Right lobe of liver (tissue), 6 donors: ENCODE results near the gene TMCC2. TPM values are rescaled to one million over a fixed set of nuclear protein-coding genes. Genes with fewer than 3 reads are reported as not detected.

ENCODE experiments used
- ATAC-seq, 4 donors: fragments of 200-7000 bp; cut with Tn5 transposase; one replicate each; pipeline ENCODE4 v1.9.1; 2020; ENCODE audit warnings: mild to moderate bottlenecking in 4 of 4, moderate library complexity in 4 of 4
- DNase-seq, 3 donors: peaks; one replicate each; pipeline ENCODE4 v3.0.0-alpha.2; 2020
- H3K27ac ChIP-seq, 3 donors: fragments of 200-600 bp; one replicate each; pipeline ENCODE4 v1.8.0; 2022
- H3K27me3 ChIP-seq, 2 donors: fragments of 200-600 bp; one replicate each; pipeline ENCODE4 v1.8.0; 2022
- H3K36me3 ChIP-seq, 4 donors: fragments of 200-600 bp; sonication (generic) in 1 of 4; one replicate each; pipeline versions ENCODE4 v1.5.1 to v1.8.0; 2017 to 2022; ENCODE audit warnings: control low read depth in 1 of 4
- H3K4me1 ChIP-seq, 4 donors: fragments of 200-600 bp; sonication (generic) in 1 of 4; one replicate each; pipeline versions ENCODE4 v1.5.1 to v1.8.0; 2017 to 2022; ENCODE audit warnings: control low read depth in 1 of 4
- H3K4me3 ChIP-seq, 3 donors: fragments of 200-600 bp; one replicate each; pipeline ENCODE4 v1.8.0; 2022
- H3K9me3 ChIP-seq, 4 donors: fragments of 200-600 bp; sonication (generic) in 1 of 4; one replicate each; pipeline versions ENCODE4 v1.5.1 to v1.8.0; 2017 to 2022; ENCODE audit warnings: control low read depth in 1 of 4
- CTCF ChIP-seq, 4 donors: fragments of 200-600 bp in 3 of 4; fragments of 450-650 bp in 1 of 4; IDR thresholded peaks; one replicate each; pipeline versions ENCODE4 v1.5.1 to v1.8.0; 2016 to 2022; ENCODE audit warnings: antibody characterized with exemption in 4 of 4, mild to moderate bottlenecking in 2 of 4
- POLR2A ChIP-seq: fragments of 450-650 bp; IDR thresholded peaks from one replicate; pipeline ENCODE4 v1.6.1; 2017; ENCODE audit warnings: antibody characterized with exemption, mild to moderate bottlenecking
- WGBS: methylation state at CpG from one replicate; pipeline ENCODE4 v1.1.6; 2018; ENCODE audit warnings: low coverage, low lambda C conversion rate; ENCODE audit not compliant: insufficient coverage; ENCODE audit errors: missing lambda C conversion rate; 5-methylcytosine and 5-hydroxymethylcytosine counted together
- intact Hi-C, 2 donors: fragments of 100-400 bp; cut with DNase I; formaldehyde crosslinking; loops; one replicate each; pipeline versions ENCODE4 v1.11.2 to v1.14.1; 2022
- total RNA-seq, 6 experiments: library from RNA; depleted of rRNA in 2 of 6; stranded (reverse); fragments of >200 nt in 2 of 6; fragmentation: NEBNext Ultra II Directional in 3 of 6; extraction: Animal tissue kit (Norgen Biotek cat#: 25700) in 3 of 6; gene quantifications; one replicate each; pipeline versions ENCODE4 v1.1.0 to v1.2.4, GENCODE V29; 2016 to 2023
- donor health status: DM: no; HTN: yes; CAD: no.
- donor health status: DM: no; HTN: no; CAD: no.
- donor health status: DM: no; HTN: no; CAD: no.
- donor health status: DM: no; HTN: yes; CAD: no.
- donor health status: DM: no; HTN: yes; CAD: no.

TMCC2 gene
- total RNA-seq, 6 experiments from 2014 or later = 0.14 to 5.9 (median 0.30) TPM

- intact Hi-C loops = loop anchor here (5.0 to 10.0 kb wide), 3 partner anchors 184 to 281 kb away; no protein-coding TSS in a partner anchor
- WGBS = 81% methylated on average over 2 of the region's 8 CpGs
- Histone ChIP-seq H3K27me3 (no peaks in the 10 kb centered on the region), H3K4me3 (no peak overlapping the region), H3K9me3 (no peaks in the 10 kb centered on the region), H3K36me3 (no peaks in the 10 kb centered on the region), H3K4me1 (no peaks in the 10 kb centered on the region), H3K27ac (no peak overlapping the region)
- DNase-seq = no peak
- no peak for ATAC-seq
- TF ChIP-seq CTCF (IDR thresholded peaks at IDR 0.05) (no peak), POLR2A (no peak)
Observed at GRCh38 chr1:205258719-205259118, 31.0 kb downstream of the TMCC2 start.

- 38% methylated on average over 7 of the region's 10 CpGs for WGBS
Observed at GRCh38 chr1:205259324-205259832, 31.6 kb downstream of the TMCC2 start.

GRCh38 chr1:205259998-205260397 lies 32.3 kb downstream of the TMCC2 start:
- no peak overlapping the region for H3K27ac ChIP-seq
- WGBS = 0% methylated on average over 1 of the region's 1 CpG

More at GRCh38 chr1:205259324-205259832, 31.6 kb downstream of the TMCC2 start:
- H3K4me3 ChIP-seq = no peak overlapping the region
- no peaks in the 10 kb centered on the region for H3K9me3 ChIP-seq
- no peak for TF ChIP-seq CTCF (IDR thresholded peaks at IDR 0.05)
- TF ChIP-seq POLR2A = no peak
- H3K27ac ChIP-seq = no peak overlapping the region
- no peaks in the 10 kb centered on the region for H3K27me3 ChIP-seq
- intact Hi-C loops = loop anchor here (5.0 to 10.0 kb wide), 3 partner anchors 185 to 282 kb away; no protein-coding TSS in a partner anchor
- no peaks in the 10 kb centered on the region for H3K4me1 ChIP-seq
- ATAC-seq = peak; percentile 34 to 65 (median 41)
- no peak for DNase-seq
- no peaks in the 10 kb centered on the region for H3K36me3 ChIP-seq

GRCh38 chr1:205260948-205261732 lies 33.4 kb downstream of the TMCC2 start:
- Histone ChIP-seq H3K27ac (no peak overlapping the region), H3K27me3 (no peaks in the 10 kb centered on the region), H3K36me3 (no peaks in the 10 kb centered on the region), H3K9me3 (no peaks in the 10 kb centered on the region), H3K4me1 (no peaks in the 10 kb centered on the region), H3K4me3 (no peak overlapping the region)
- no peak for TF ChIP-seq CTCF (IDR thresholded peaks at IDR 0.05)
- TF ChIP-seq POLR2A = no peak
- intact Hi-C loops = no loop called here
- DNase-seq (no peak), ATAC-seq (peak in 1 of 4 donors; percentile 17)
- 41% methylated on average over 7 of the region's 8 CpGs for WGBS

More at GRCh38 chr1:205259998-205260397, 32.3 kb downstream of the TMCC2 start:
- no peak for DNase-seq
- intact Hi-C loops = loop anchor here (5.0 to 10.0 kb wide), 3 partner anchors 185 to 283 kb away; no protein-coding TSS in a partner anchor
- H3K9me3 ChIP-seq = no peaks in the 10 kb centered on the region
- TF ChIP-seq CTCF (IDR thresholded peaks at IDR 0.05) = no peak
- no peaks in the 10 kb centered on the region for H3K27me3 ChIP-seq
- no peaks in the 10 kb centered on the region for H3K36me3 ChIP-seq
- no peak for ATAC-seq
- H3K4me1 ChIP-seq = no peaks in the 10 kb centered on the region
- H3K4me3 ChIP-seq = no peak overlapping the region
